ENCODE results near the gene DBX1.

DNA sequence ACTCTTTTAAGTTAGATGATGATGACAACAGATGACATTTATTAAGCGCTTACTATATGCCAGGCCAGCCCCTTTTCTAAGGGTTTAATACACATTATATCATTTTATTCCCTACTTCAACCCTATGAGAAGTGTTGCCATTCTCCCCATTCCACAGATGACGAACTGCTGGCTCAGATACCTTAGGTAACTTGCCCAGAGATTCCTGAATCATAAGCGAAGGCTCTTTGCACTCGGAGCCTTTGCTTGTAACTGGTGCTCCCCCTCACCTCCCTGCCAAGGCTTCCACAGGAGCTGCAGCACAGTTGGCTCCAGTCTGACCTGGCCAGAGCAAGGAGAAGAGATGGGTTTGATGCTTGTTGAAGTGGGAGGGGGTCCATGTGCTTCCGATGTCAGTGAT lies 43.0 kb downstream of the DBX1 start:
- TF ChIP-seq, protein P1, sequence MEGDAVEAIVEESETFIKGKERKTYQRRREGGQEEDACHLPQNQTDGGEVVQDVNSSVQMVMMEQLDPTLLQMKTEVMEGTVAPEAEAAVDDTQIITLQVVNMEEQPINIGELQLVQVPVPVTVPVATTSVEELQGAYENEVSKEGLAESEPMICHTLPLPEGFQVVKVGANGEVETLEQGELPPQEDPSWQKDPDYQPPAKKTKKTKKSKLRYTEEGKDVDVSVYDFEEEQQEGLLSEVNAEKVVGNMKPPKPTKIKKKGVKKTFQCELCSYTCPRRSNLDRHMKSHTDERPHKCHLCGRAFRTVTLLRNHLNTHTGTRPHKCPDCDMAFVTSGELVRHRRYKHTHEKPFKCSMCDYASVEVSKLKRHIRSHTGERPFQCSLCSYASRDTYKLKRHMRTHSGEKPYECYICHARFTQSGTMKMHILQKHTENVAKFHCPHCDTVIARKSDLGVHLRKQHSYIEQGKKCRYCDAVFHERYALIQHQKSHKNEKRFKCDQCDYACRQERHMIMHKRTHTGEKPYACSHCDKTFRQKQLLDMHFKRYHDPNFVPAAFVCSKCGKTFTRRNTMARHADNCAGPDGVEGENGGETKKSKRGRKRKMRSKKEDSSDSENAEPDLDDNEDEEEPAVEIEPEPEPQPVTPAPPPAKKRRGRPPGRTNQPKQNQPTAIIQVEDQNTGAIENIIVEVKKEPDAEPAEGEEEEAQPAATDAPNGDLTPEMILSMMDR (IDR thresholded peaks at IDR 0.05), result no peak
- TF ChIP-seq POLR2AphosphoS5 (IDR thresholded peaks at IDR 0.05) (no peak), POLR2A (IDR thresholded peaks at IDR 0.05) (no peak), EP300 (IDR thresholded peaks at IDR 0.05) (no peak)

Data from suprapubic skin (tissue), 4 donors.